Keratinocyte (primary cell): ENCODE data around the gene NDP. TPM values are rescaled to one million over a fixed set of nuclear protein-coding genes. Genes with fewer than 3 reads are reported as not detected.
"Not testable (repeated sequence)": the region's sequence is repeated elsewhere in the genome, so short reads cannot be mapped to it uniquely, and the experiment has no call there.

Experiments
- DNase-seq: peaks from one replicate; pipeline ENCODE4 v3.0.0-alpha.2; 2011; ENCODE audit warnings: low read depth, missing footprints, low spot score
- FAIRE-seq: peaks from 2 replicates; lab custom pipeline; 2011; peaks lifted over from hg19 to GRCh38; lab: Jason Lieb, UNC
- H2AFZ ChIP-seq: 2 replicates; pipeline ENCODE4 v1.6.0; 2012; ENCODE audit warnings: low read length, control low read depth, inconsistent platforms; ENCODE audit not compliant: control insufficient read depth
- H3K27ac ChIP-seq: 2 replicates; pipeline ENCODE4 v1.5.1; 2011; ENCODE audit warnings: low read length; ENCODE audit not compliant: control insufficient read depth, insufficient read depth
- H3K27me3 ChIP-seq: 3 replicates; pipeline ENCODE4 v1.6.0; 2011; ENCODE audit warnings: low read length; ENCODE audit not compliant: control insufficient read depth, insufficient read depth; ENCODE audit errors: extremely low read depth
- H3K36me3 ChIP-seq, 2 experiments: 2 replicates in 1 of 2; 3 replicates in 1 of 2; pipeline ENCODE4 v1.5.1; 2011; ENCODE audit warnings: low read length in 2 of 2, mild to moderate bottlenecking in 1 of 2; ENCODE audit not compliant: control insufficient read depth in 2 of 2, insufficient read depth in 2 of 2; ENCODE audit errors: extremely low read depth in 1 of 2
- H3K4me1 ChIP-seq: 3 replicates; pipeline ENCODE4 v1.5.1; 2011; ENCODE audit warnings: low read length; ENCODE audit not compliant: control insufficient read depth, insufficient read depth; ENCODE audit errors: extremely low read depth
- H3K4me2 ChIP-seq: 3 replicates; pipeline ENCODE4 v1.6.0; 2011; ENCODE audit warnings: low read depth, low read length; ENCODE audit not compliant: control insufficient read depth, insufficient read depth; ENCODE audit errors: extremely low read depth
- H3K4me3 ChIP-seq, 3 experiments: fragments of 200-600 bp in 1 of 3; sonication (generic) in 1 of 3; 2 replicates in 2 of 3; 3 replicates in 1 of 3; pipeline ENCODE4 v1.5.1; 2011 to 2016; ENCODE audit warnings: low read length in 3 of 3, mild to moderate bottlenecking in 3 of 3, control low read depth in 2 of 3, inconsistent platforms in 1 of 3, low read depth in 1 of 3, mixed read lengths in 1 of 3, mixed run types in 1 of 3, moderate library complexity in 1 of 3; ENCODE audit not compliant: control insufficient read depth in 2 of 3, insufficient read depth in 2 of 3; ENCODE audit errors: extremely low read depth in 1 of 3
- H3K79me2 ChIP-seq: 2 replicates; pipeline ENCODE4 v1.6.0; 2012; ENCODE audit warnings: low read length; ENCODE audit not compliant: control insufficient read depth, insufficient read depth
- H3K9ac ChIP-seq: 3 replicates; pipeline ENCODE4 v1.6.0; 2011; ENCODE audit warnings: low read length; ENCODE audit not compliant: control insufficient read depth, insufficient read depth; ENCODE audit errors: extremely low read depth
- H3K9me1 ChIP-seq: 3 replicates; pipeline ENCODE4 v1.6.0; 2011; ENCODE audit warnings: low read length; ENCODE audit not compliant: control insufficient read depth, insufficient read depth; ENCODE audit errors: extremely low read depth
- H3K9me3 ChIP-seq: 2 replicates; pipeline ENCODE4 v1.5.1; 2012; ENCODE audit warnings: low read depth, low read length; ENCODE audit not compliant: control insufficient read depth
- H4K20me1 ChIP-seq: 3 replicates; pipeline ENCODE4 v1.6.0; 2011; ENCODE audit warnings: low read length; ENCODE audit not compliant: control insufficient read depth, insufficient read depth; ENCODE audit errors: extremely low read depth
- CTCF ChIP-seq, 3 experiments: IDR thresholded peaks in 1 of 3; conservative IDR thresholded peaks in 1 of 3; optimal IDR thresholded peaks in 1 of 3; 2 replicates in 2 of 3; 3 replicates in 1 of 3; pipeline versions ENCODE3 to v1.5.1; 2011; ENCODE audit warnings: low read length in 3 of 3, mild to moderate bottlenecking in 3 of 3, moderate library complexity in 2 of 3, control low read depth in 1 of 3, inconsistent platforms in 1 of 3; ENCODE audit not compliant: insufficient read depth in 2 of 3; ENCODE audit errors: extremely low read depth in 1 of 3
- EZH2 ChIP-seq: IDR thresholded peaks from one replicate; pipeline ENCODE4 v1.6.1; 2012; ENCODE audit warnings: inconsistent platforms, mild to moderate bottlenecking, low read length, moderate library complexity
- dilution Hi-C: fragments of 300-500 bp; cut with MboI; formaldehyde crosslinking; loops from one replicate; pipeline ENCODE4 v1.7.0; 2020; ENCODE audit warnings: low sequenced_read_pairs; ENCODE audit not compliant: extremely low pct_ligation_motif_present
- polyA plus RNA-seq, 5 experiments: library from polyadenylated mRNA; depleted of rRNA in 3 of 5; stranded (reverse) in 3 of 5; stranded (forward) in 1 of 5; unstranded in 1 of 5; fragments of >200 nt; gene quantifications; 1 replicate in 1 of 5; 2 replicates in 3 of 5; 3 replicates in 1 of 5; pipeline versions ENCODE4 v1.2.1 to v1.2.3, GENCODE V29; 2011 to 2012; ENCODE audit warnings: missing spikeins in 2 of 5, low read depth in 1 of 5, low replicate concordance in 1 of 5

Gene NDP
- polyA plus RNA-seq, 1 donor (not counting 4 experiments of a cell fraction or from before 2014, with no cell fraction given) = not detected

GRCh38 chrX:43939187-43939926 lies 33.8 kb downstream of the NDP start:
- no peaks in the 10 kb centered on the region for H3K9me1 ChIP-seq
- H3K4me2 ChIP-seq = no peak overlapping the region
- no peak overlapping the region for H3K9ac ChIP-seq
- DNase-seq = no peak
- H3K79me2 ChIP-seq = no peaks in the 10 kb centered on the region
- peaks cover 7% of the 10 kb centered on the region for H3K4me1 ChIP-seq
- FAIRE-seq = no peak
- H4K20me1 ChIP-seq = no peaks in the 10 kb centered on the region
- H3K27ac ChIP-seq = no peak overlapping the region
- no peaks in the 10 kb centered on the region for H3K9me3 ChIP-seq
- dilution Hi-C loops = no loop called here
- peak in 1 of 3 experiments; percentile 3 for TF ChIP-seq CTCF (optimal IDR thresholded peaks at IDR 0.05 in 1 of 3, IDR thresholded peaks at IDR 0.05 in 1 of 3, conservative IDR thresholded peaks at IDR 0.05 in 1 of 3; ENCODE audit: extremely low read depth in 1 of 3, insufficient read depth in 2 of 3, low read length in 3 of 3)
- TF ChIP-seq EZH2 = no peak
- H3K27me3 ChIP-seq = peaks cover 3% of the 10 kb centered on the region
- no peak overlapping the region for H2AFZ ChIP-seq
- no peak overlapping the region for H3K4me3 ChIP-seq
- H3K36me3 ChIP-seq = no peaks in the 10 kb centered on the region

- H4K20me1 ChIP-seq, H3K9me3 ChIP-seq, H3K36me3 ChIP-seq, FAIRE-seq, H3K9me1 ChIP-seq, dilution Hi-C loops, H3K4me2 ChIP-seq, DNase-seq, H3K79me2 ChIP-seq, H3K4me3 ChIP-seq, H3K27me3 ChIP-seq, H3K27ac ChIP-seq, H3K9ac ChIP-seq, H3K4me1 ChIP-seq, H2AFZ ChIP-seq: not testable (repeated sequence)
These were observed 51.2 kb downstream of the NDP start for GRCh38 chrX:43922032-43922431.

GRCh38 chrX:43910772-43911171 lies 62.4 kb downstream of the NDP start:
- H3K9me1 ChIP-seq, H3K27ac ChIP-seq, H3K36me3 ChIP-seq, H3K4me2 ChIP-seq, H3K9me3 ChIP-seq, H3K27me3 ChIP-seq, H3K4me1 ChIP-seq, FAIRE-seq, H4K20me1 ChIP-seq, DNase-seq, H3K9ac ChIP-seq, dilution Hi-C loops, H3K79me2 ChIP-seq, H2AFZ ChIP-seq, H3K4me3 ChIP-seq: not testable (repeated sequence)
